SK-N-SH treated with all-trans-retinoic acid at 6 μM for 48 hours (cell line): Measurements from ENCODE around the gene PTGER3.

ENCODE experiments used
- ATAC-seq: fragments of 200-7000 bp; cut with Tn5 transposase; 3 replicates; pipeline ENCODE4 v1.9.1; 2020; ENCODE audit warnings: mild to moderate bottlenecking, moderate library complexity
- ARNTL ChIP-seq: fragments of 450-650 bp; formaldehyde crosslinking; IDR thresholded peaks from 2 replicates; pipeline ENCODE4 v1.5.0; 2020; ENCODE audit warnings: low read depth, mild to moderate bottlenecking, moderate library complexity, borderline replicate concordance
- BACH2 ChIP-seq: fragments of 250-450 bp; sonication (Bioruptor Pico); IDR thresholded peaks from 2 replicates; pipeline ENCODE4 v1.9.0; 2021; ENCODE audit warnings: mild to moderate bottlenecking, borderline replicate concordance
- CREB5 ChIP-seq: fragments of 250-450 bp; sonication (Bioruptor Pico); IDR thresholded peaks from 2 replicates; pipeline ENCODE4 v1.5.1; 2020; ENCODE audit warnings: low read depth, mild to moderate bottlenecking, moderate library complexity
- CSDC2 ChIP-seq: fragments of 250-450 bp; sonication (Bioruptor Pico); IDR thresholded peaks from 2 replicates; pipeline ENCODE4 v1.5.0; 2020; ENCODE audit warnings: mild to moderate bottlenecking, moderate library complexity
- GLIS3 ChIP-seq: fragments of 250-450 bp; sonication (Bioruptor Pico); IDR thresholded peaks from 2 replicates; pipeline ENCODE4 v1.5.0; 2020; ENCODE audit warnings: mild to moderate bottlenecking, moderate library complexity
- ISL1 ChIP-seq: fragments of 250-450 bp; sonication (Bioruptor Pico); IDR thresholded peaks from 2 replicates; pipeline ENCODE4 v2.1.2; 2022; ENCODE audit warnings: mild to moderate bottlenecking, moderate library complexity
- PPARA ChIP-seq: fragments of 250-450 bp; sonication (Bioruptor Pico); IDR thresholded peaks from 2 replicates; pipeline ENCODE4 v1.5.0; 2020; ENCODE audit warnings: mild to moderate bottlenecking, borderline replicate concordance
- RARB ChIP-seq: fragments of 250-450 bp; sonication (Bioruptor Pico); IDR thresholded peaks from 2 replicates; pipeline ENCODE4 v1.8.0; 2021; ENCODE audit warnings: mild to moderate bottlenecking, moderate library complexity
- SNAI2 ChIP-seq: fragments of 250-450 bp; sonication (Bioruptor Pico); IDR thresholded peaks from 2 replicates; pipeline ENCODE4 v1.5.0; 2020; ENCODE audit warnings: mild to moderate bottlenecking, moderate library complexity
- TCF4 ChIP-seq: fragments of 250-450 bp; sonication (Bioruptor Pico); IDR thresholded peaks from 2 replicates; pipeline ENCODE4 v1.8.0; 2021; ENCODE audit warnings: mild to moderate bottlenecking, moderate library complexity, borderline replicate concordance
- ZC3H10 ChIP-seq: fragments of 250-450 bp; sonication (Bioruptor Pico); IDR thresholded peaks from 2 replicates; pipeline ENCODE4 v1.5.1; 2021; ENCODE audit warnings: mild to moderate bottlenecking, moderate library complexity
- ZFP30 ChIP-seq: fragments of 450-650 bp; formaldehyde crosslinking; IDR thresholded peaks from 2 replicates; pipeline ENCODE4 v1.5.0; 2022; ENCODE audit warnings: mild to moderate bottlenecking, moderate library complexity
- ZNF565 ChIP-seq: fragments of 450-650 bp; formaldehyde crosslinking; conservative IDR thresholded peaks from 2 replicates; pipeline ENCODE4 v1.5.0; 2020; ENCODE audit warnings: low read depth, mild to moderate bottlenecking, moderate library complexity
- ZNF70 ChIP-seq: fragments of 450-650 bp; formaldehyde crosslinking; IDR thresholded peaks from 2 replicates; pipeline ENCODE4 v1.5.0; 2020; ENCODE audit warnings: mild to moderate bottlenecking, moderate library complexity
- ZNF8 ChIP-seq: fragments of 450-650 bp; formaldehyde crosslinking; IDR thresholded peaks from 2 replicates; pipeline ENCODE4 v1.5.0; 2020; ENCODE audit warnings: mild to moderate bottlenecking, moderate library complexity
- TF ChIP-seq, protein P1 (sequence below): fragments of 250-450 bp; sonication (Bioruptor Pico); IDR thresholded peaks from 2 replicates; pipeline ENCODE4 v1.5.1; 2021; ENCODE audit warnings: mild to moderate bottlenecking, moderate library complexity
- TF ChIP-seq, protein P2 (sequence below): fragments of 250-450 bp; sonication (Bioruptor Pico); IDR thresholded peaks from 2 replicates; pipeline ENCODE4 v1.5.0; 2020; ENCODE audit warnings: mild to moderate bottlenecking, moderate library complexity
- TF ChIP-seq, protein P3 (sequence below): fragments of 250-450 bp; sonication (Bioruptor Pico); IDR thresholded peaks from 2 replicates; pipeline ENCODE4 v1.8.0; 2020; ENCODE audit warnings: mild to moderate bottlenecking, moderate library complexity, borderline replicate concordance

Gene PTGER3

DNA sequence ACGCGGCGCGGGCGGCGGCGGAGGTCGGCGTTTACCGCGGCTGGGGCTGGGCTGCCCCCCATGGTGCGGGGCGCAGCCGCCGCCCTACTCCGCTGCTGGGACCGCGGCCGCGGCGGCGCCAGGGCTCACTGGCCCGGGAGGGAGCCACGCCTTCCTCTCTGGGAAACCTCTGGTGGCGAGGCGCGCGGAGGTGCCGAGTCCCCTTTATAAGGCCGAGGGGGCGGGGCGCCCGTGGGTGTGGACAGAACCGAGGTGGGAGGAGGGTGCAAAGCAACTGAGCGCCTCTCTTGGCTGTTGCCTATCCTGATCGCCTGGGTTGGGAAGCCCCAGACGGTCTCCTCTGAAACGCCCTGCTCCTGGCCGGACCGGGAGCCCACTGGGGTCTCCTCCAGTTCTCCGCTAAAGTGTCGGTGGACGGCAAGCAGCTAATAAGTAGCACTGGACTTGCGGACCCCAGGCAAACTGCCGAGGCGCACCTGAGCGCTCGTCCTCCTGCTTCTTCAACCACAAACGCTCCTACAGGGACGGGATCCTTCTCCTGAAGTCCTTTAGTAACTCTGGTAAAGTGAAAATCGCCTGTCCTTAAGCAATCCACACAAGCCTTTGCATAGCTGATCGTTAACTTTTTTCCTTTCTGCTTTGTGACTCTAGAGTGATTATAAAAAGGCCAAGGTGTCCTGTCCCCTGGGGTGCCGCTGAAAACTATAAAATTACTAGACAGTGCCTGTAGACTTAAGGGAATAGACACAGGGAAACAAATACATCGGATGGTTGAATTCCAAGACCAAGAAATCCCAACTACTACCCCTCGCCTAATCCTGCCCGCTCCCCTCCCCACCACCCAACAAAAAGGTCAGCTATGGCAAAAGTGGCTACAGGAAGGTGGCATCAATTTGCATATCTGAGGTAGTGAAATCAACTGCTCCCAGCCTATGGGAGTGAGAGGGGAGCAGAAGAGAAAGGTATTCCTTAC, at the start of gene PTGER3:
PTGER3 (minus strand) TSS at position 182 of the 973 bp plus-strand sequence. CDS start 239 bp downstream, outside the sequence.
- peak; percentile 63 for ATAC-seq
- no peak for TF ChIP-seq CSDC2 (CRISPR knock-in tag)
- TF ChIP-seq GLIS3 (CRISPR knock-in tag): no peak

- no peak for ATAC-seq
- TF ChIP-seq PPARA (CRISPR knock-in tag): no peak
- no peak for TF ChIP-seq ARNTL
- no peak for TF ChIP-seq ZFP30 (CRISPR knock-in tag)
- TF ChIP-seq ZC3H10: no peak
- TF ChIP-seq ZNF8 (CRISPR knock-in tag): no peak
- no peak for TF ChIP-seq GLIS3 (CRISPR knock-in tag)
- TF ChIP-seq, protein P1, sequence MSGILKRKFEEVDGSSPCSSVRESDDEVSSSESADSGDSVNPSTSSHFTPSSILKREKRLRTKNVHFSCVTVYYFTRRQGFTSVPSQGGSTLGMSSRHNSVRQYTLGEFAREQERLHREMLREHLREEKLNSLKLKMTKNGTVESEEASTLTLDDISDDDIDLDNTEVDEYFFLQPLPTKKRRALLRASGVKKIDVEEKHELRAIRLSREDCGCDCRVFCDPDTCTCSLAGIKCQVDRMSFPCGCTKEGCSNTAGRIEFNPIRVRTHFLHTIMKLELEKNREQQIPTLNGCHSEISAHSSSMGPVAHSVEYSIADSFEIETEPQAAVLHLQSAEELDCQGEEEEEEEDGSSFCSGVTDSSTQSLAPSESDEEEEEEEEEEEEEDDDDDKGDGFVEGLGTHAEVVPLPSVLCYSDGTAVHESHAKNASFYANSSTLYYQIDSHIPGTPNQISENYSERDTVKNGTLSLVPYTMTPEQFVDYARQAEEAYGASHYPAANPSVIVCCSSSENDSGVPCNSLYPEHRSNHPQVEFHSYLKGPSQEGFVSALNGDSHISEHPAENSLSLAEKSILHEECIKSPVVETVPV (CRISPR knock-in tag): no peak
- TF ChIP-seq, protein P2, sequence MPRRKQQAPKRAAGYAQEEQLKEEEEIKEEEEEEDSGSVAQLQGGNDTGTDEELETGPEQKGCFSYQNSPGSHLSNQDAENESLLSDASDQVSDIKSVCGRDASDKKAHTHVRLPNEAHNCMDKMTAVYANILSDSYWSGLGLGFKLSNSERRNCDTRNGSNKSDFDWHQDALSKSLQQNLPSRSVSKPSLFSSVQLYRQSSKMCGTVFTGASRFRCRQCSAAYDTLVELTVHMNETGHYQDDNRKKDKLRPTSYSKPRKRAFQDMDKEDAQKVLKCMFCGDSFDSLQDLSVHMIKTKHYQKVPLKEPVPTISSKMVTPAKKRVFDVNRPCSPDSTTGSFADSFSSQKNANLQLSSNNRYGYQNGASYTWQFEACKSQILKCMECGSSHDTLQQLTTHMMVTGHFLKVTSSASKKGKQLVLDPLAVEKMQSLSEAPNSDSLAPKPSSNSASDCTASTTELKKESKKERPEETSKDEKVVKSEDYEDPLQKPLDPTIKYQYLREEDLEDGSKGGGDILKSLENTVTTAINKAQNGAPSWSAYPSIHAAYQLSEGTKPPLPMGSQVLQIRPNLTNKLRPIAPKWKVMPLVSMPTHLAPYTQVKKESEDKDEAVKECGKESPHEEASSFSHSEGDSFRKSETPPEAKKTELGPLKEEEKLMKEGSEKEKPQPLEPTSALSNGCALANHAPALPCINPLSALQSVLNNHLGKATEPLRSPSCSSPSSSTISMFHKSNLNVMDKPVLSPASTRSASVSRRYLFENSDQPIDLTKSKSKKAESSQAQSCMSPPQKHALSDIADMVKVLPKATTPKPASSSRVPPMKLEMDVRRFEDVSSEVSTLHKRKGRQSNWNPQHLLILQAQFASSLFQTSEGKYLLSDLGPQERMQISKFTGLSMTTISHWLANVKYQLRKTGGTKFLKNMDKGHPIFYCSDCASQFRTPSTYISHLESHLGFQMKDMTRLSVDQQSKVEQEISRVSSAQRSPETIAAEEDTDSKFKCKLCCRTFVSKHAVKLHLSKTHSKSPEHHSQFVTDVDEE: no peak
- no peak for TF ChIP-seq CREB5 (CRISPR knock-in tag)
- no peak for TF ChIP-seq TCF4 (CRISPR knock-in tag)
These were observed 47.3 kb upstream of the PTGER3 start for GRCh38 chr1:71094913-71095312.

GRCh38 chr1:71093938-71094337, 46.3 kb upstream of the PTGER3 start:
- TF ChIP-seq RARB (no peak), ARNTL (no peak), ZFP30 (CRISPR knock-in tag) (no peak), CREB5 (CRISPR knock-in tag) (no peak), ISL1 (CRISPR knock-in tag) (no peak), ZNF565 (CRISPR knock-in tag) (no peak), ZNF8 (CRISPR knock-in tag) (no peak), BACH2 (no peak), SNAI2 (no peak), CSDC2 (CRISPR knock-in tag) (no peak), ZNF70 (CRISPR knock-in tag) (no peak)
- TF ChIP-seq, protein P3, sequence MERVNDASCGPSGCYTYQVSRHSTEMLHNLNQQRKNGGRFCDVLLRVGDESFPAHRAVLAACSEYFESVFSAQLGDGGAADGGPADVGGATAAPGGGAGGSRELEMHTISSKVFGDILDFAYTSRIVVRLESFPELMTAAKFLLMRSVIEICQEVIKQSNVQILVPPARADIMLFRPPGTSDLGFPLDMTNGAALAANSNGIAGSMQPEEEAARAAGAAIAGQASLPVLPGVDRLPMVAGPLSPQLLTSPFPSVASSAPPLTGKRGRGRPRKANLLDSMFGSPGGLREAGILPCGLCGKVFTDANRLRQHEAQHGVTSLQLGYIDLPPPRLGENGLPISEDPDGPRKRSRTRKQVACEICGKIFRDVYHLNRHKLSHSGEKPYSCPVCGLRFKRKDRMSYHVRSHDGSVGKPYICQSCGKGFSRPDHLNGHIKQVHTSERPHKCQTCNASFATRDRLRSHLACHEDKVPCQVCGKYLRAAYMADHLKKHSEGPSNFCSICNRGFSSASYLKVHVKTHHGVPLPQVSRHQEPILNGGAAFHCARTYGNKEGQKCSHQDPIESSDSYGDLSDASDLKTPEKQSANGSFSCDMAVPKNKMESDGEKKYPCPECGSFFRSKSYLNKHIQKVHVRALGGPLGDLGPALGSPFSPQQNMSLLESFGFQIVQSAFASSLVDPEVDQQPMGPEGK (CRISPR knock-in tag): no peak
- TF ChIP-seq, protein P2: no peak
- peak; percentile 75; the same call in 2 of the 3 replicates for ATAC-seq
